Glutamatergic neuron (in vitro differentiated cells): ENCODE data around the gene FAM184B. TPM values are rescaled to one million over a fixed set of nuclear protein-coding genes. Genes with fewer than 3 reads are reported as not detected.

Experiments
- DNase-seq: peaks from one replicate; pipeline ENCODE4 v3.0.0; 2022
- H3K27ac Mint-ChIP-seq: one replicate; pipeline ENCODE4 v1.8.0; 2020; ENCODE audit warnings: mild to moderate bottlenecking, mixed read lengths, inconsistent platforms; ENCODE audit not compliant: unreplicated experiment
- H3K27me3 Mint-ChIP-seq: one replicate; pipeline ENCODE4 v1.8.0; 2020; ENCODE audit warnings: mild to moderate bottlenecking, moderate library complexity, mixed read lengths, inconsistent platforms; ENCODE audit not compliant: unreplicated experiment
- H3K36me3 Mint-ChIP-seq: one replicate; pipeline ENCODE4 v1.8.0; 2020; ENCODE audit warnings: mild to moderate bottlenecking, mixed read lengths, inconsistent platforms; ENCODE audit not compliant: unreplicated experiment
- H3K4me1 Mint-ChIP-seq: one replicate; pipeline ENCODE4 v1.8.0; 2020; ENCODE audit warnings: mild to moderate bottlenecking, low read depth, mixed read lengths, inconsistent platforms; ENCODE audit not compliant: unreplicated experiment
- H3K4me3 Mint-ChIP-seq: one replicate; pipeline ENCODE4 v1.8.0; 2020; ENCODE audit warnings: mild to moderate bottlenecking, mixed read lengths, inconsistent platforms; ENCODE audit not compliant: unreplicated experiment
- H3K9me3 Mint-ChIP-seq: one replicate; pipeline ENCODE4 v1.8.0; 2020; ENCODE audit warnings: mild to moderate bottlenecking, moderate library complexity, mixed read lengths, inconsistent platforms; ENCODE audit not compliant: unreplicated experiment
- CTCF ChIP-seq: fragments of 200-600 bp; sonication (generic); IDR thresholded peaks from one replicate; pipeline ENCODE4 v1.5.0; 2021; ENCODE audit not compliant: partially characterized antibody, unreplicated experiment
- total RNA-seq: library from RNA; stranded (reverse); fragmentation: NEBNext Ultra II Directional; extraction: Animal tissue kit (Norgen Biotek cat#: 25700); gene quantifications from one replicate; pipeline ENCODE4 v1.2.1, GENCODE V29; 2021; ENCODE audit not compliant: unreplicated experiment

Gene FAM184B
- total RNA-seq, 1 donor from 2014 or later = not detected

- H3K4me1 Mint-ChIP-seq = no peaks in the 10 kb centered on the region
Measured at GRCh38 chr4:17682222-17682566, 99.2 kb downstream of the FAM184B start.

GRCh38 chr4:17681281-17682221 is 99.9 kb downstream of the FAM184B start:
- Mint-ChIP-seq H3K36me3 (no peaks in the 10 kb centered on the region), H3K9me3 (no peaks in the 10 kb centered on the region), H3K4me1 (no peaks in the 10 kb centered on the region), H3K4me3 (no peak overlapping the region), H3K27me3 (no peaks in the 10 kb centered on the region), H3K27ac (no peak overlapping the region)
- no peak for TF ChIP-seq CTCF
- no peak for DNase-seq

More at GRCh38 chr4:17682222-17682566, 99.2 kb downstream of the FAM184B start:
- Mint-ChIP-seq H3K4me3 (no peak overlapping the region), H3K27me3 (no peaks in the 10 kb centered on the region), H3K9me3 (no peaks in the 10 kb centered on the region), H3K27ac (no peak overlapping the region), H3K36me3 (no peaks in the 10 kb centered on the region)
- no peak for DNase-seq
- TF ChIP-seq CTCF = no peak

- no peaks in the 10 kb centered on the region for H3K36me3 Mint-ChIP-seq
- H3K27me3 Mint-ChIP-seq = no peaks in the 10 kb centered on the region
- no peak for DNase-seq
- H3K27ac Mint-ChIP-seq = no peak overlapping the region
- no peaks in the 10 kb centered on the region for H3K4me1 Mint-ChIP-seq
- no peak overlapping the region for H3K4me3 Mint-ChIP-seq
- no peak for TF ChIP-seq CTCF
- no peaks in the 10 kb centered on the region for H3K9me3 Mint-ChIP-seq
Measured at GRCh38 chr4:17680559-17681280, 100.7 kb downstream of the FAM184B start.

GRCh38 chr4:17670423-17670822 is 111.0 kb downstream of the FAM184B start:
- no peak for TF ChIP-seq CTCF
- Mint-ChIP-seq H3K4me3 (no peak overlapping the region), H3K36me3 (peaks cover 5% of the 10 kb centered on the region)

More at GRCh38 chr4:17670423-17670822, 111.0 kb downstream of the FAM184B start:
- Mint-ChIP-seq H3K27ac (no peak overlapping the region), H3K4me1 (no peaks in the 10 kb centered on the region), H3K9me3 (no peaks in the 10 kb centered on the region), H3K27me3 (peaks cover 5% of the 10 kb centered on the region)
- no peak for DNase-seq
